Hematopoietic multipotent progenitor cell treated with erythropoietin and hydrocortisone succinate and interleukin-3 and kit ligand, for 15 days (in vitro differentiated cells): ENCODE results near the gene MTR.
A peak's percentile ranks its signal among the peaks of the same experiment; 100 is the strongest.
"Not testable (repeated sequence)": the region's sequence is repeated elsewhere in the genome, so short reads cannot be mapped to it uniquely, and the experiment has no call there.

Experiments
- DNase-seq: peaks from one replicate; pipeline ENCODE4 v3.0.0-alpha.2; 2015; ENCODE audit warnings: low spot score

The MTR gene

GRCh38 chr1:236907205-236907604 lies 112.1 kb downstream of the MTR start:
- DNase-seq: no peak

DNA sequence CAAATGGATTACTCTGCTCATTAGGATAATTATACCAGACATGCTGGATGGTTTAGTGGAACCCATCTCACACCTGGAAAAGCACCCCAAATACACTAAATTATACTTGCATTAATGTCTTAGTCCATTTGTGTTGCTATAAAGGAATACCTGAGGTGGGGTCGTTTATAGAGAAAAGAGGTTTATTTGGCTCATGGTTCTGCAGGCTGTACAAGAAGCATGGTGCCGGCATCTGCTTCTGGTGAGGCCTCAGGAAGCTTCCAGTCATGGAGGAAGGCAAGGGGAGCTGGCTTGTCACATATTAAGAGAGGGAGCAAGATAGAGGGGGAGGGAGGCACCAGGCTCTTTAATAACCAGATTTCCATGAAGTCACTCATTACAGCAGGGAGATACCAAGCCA lies 113.6 kb downstream of the MTR start:
- no peak for DNase-seq

- DNase-seq: not testable (repeated sequence)
These were observed 116.0 kb downstream of the MTR start for GRCh38 chr1:236911047-236911446.

GRCh38 chr1:236913371-236914037 lies 118.4 kb downstream of the MTR start:
- peak; percentile 74 for DNase-seq

- DNase-seq: peak; percentile 51
These were observed 119.3 kb downstream of the MTR start for GRCh38 chr1:236914375-236914774.

- no peak for DNase-seq
These were observed 121.2 kb downstream of the MTR start for GRCh38 chr1:236916131-236916800.

DNA sequence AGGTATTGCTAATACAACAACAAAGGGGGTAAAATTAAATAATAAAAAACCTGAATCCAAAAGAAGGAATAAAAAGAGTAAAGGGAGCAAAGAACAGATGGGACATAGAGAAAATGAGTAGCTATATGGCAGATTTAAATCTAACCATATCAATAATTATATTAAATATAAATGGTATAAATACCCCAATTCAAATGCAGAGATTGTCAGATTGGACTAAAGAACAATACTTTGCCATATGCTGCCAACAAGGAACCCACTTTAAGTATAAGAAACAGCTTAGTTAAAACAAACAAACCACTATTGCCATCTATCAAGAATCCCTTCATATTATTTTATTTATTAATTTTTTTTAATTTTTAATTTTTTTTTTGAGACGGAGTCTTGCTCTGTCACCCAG lies 122.4 kb downstream of the MTR start:
- no peak for DNase-seq

DNA sequence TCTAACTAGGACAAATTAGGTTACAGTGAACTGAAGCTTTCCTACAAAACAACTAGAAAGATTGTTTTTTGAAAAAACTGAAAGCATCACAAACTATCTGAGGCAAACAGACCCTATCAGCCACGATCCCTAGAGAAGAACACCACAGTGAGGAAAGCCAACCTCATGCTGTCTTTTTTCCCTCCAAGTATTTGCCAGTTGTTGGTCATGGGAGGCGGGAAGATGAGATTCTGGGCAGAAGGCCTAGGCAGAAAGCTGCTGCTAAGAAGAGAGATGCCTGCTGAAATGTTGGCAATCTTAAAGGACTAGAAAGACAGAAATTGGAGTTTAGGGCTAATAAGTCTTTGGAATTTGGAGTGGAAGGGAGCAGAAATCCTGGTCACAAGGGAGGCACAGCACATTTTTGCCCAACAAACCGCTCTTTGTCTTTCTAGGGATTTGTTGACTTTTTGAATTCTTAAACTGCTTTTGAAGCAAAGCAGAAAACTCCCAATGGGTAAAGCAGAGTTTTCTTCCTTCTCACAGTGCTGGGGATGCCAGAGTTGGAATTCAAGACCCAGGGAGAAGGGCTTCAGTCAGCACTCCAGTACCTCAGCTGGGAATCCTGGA lies 125.3 kb downstream of the MTR start:
- DNase-seq: no peak

- DNase-seq: no peak
These were observed 126.5 kb downstream of the MTR start for GRCh38 chr1:236921610-236922009.

DNA sequence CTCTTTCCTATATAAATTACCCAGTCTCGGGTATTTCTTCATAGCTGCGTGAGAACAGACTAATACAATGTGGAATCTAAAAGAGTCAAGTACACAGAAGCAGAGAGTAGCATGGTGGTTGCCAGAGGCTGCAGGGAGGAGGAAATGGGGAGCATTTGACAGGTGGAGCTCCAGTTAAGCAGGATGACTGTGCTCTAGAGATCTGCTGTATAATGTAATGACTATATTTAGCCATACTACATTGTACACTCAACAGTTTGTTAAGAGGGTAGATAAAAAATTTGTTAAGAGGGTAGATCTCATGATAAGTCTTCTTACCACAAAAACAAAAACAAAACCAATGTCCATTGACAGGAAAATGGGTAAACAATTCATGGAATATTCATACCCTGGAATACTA lies 127.1 kb downstream of the MTR start:
- no peak for DNase-seq

- DNase-seq: no peak
These were observed 130.3 kb downstream of the MTR start for GRCh38 chr1:236925386-236925785.

GRCh38 chr1:236930503-236930902 lies 135.4 kb downstream of the MTR start:
- no peak for DNase-seq

- no peak for DNase-seq
These were observed 143.7 kb downstream of the MTR start for GRCh38 chr1:236938760-236939159.

DNA sequence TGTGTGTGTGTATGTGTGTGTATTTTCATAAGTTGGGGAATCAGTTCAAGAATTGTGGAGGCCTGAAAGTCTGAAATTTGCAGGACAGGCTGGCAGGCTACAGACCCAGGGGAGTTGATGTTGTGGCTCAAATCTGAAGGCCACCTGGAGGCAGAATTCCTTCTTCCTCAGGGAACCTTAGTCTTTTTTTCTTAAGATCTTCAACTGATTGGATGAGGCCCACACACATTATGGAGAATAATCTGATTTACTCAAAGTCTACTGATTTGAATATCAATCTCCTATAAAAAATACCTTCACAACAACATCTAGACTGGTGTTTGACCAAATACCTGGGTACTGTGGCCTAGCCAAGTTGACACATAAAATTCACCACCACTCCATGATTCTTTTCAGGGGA lies 147.3 kb downstream of the MTR start:
- DNase-seq: no peak

DNA sequence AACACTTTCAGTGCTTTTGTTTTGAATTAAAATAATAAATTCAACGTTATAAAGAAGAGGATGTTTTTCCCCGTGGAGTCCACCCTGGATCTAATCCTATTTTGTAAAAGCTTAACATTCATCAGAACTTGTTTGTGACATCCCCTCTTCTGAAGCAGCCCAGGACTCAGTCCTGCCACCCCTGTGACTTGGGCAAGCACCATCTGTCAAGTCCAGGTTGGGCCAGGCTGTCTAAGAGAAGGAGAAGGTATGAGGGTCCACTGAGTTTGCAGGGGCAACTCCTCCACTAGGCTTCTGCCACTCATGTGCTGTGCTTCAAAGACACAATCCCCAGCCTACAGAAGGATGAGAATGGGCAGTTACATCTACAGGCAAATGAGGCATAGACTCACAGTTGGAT lies 149.5 kb downstream of the MTR start:
- no peak for DNase-seq

DNA sequence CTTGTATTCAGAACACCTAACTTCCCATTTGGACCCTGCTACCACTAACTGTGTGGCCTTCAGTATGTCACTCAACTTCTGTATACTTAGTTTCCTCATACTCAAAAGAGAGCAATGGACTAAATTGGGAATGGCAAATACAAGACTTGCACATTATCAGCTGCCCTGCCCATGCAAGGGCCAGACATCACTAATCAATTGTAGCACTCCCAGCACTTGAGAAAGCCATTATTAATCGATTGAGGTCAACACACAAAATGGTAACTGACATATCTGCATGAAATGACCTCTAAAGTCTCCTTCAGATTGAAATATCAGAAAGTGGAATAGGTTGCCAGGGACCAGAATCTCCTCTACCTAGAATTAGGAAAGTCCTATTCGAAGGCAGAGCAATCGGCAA lies 149.9 kb downstream of the MTR start:
- DNase-seq: no peak

- DNase-seq: no peak
These were observed 152.7 kb downstream of the MTR start for GRCh38 chr1:236947794-236948193.

GRCh38 chr1:236948381-236948780 lies 153.3 kb downstream of the MTR start:
- DNase-seq: no peak

DNA sequence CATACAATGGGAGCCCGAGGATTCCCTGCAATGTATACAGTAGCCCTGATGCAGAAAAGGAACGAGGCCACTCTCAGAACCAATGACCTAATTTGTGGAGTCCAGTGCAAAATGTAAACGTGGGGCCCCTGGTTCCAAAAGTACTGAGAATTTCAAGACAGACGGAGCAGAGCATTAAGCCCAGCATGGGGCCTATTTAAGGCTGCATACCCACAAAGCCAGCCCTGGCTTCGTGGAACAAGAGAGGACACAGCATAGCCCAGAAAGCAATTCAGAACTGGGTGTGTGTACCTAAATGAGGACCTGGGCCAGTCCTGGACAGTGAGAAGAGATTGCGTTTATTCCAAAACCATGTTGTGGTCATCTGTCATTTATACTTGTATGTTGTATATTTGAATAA lies 153.9 kb downstream of the MTR start:
- no peak for DNase-seq

DNA sequence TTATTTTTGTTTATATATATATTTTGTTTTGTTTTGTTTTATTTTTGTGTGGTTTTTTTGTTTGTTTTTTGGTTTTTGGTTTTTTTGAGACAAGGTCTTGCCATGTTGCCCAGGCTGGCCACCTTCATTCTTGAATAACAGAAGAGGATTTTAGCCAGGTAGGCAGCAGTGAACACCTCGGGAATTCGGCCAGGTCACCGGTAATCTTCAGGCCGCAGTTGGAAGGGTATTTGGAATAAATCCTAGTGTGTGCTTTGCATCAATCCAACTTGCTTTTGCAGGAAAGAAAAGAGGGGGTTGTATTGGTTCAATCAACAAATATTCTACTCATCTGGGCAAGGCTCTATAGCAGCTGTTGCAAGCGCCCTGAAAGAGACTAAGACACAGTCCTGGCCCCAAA lies 155.3 kb downstream of the MTR start:
- DNase-seq: no peak

- DNase-seq: no peak
These were observed 156.6 kb downstream of the MTR start for GRCh38 chr1:236951672-236952071.

- DNase-seq: no peak
These were observed 157.3 kb downstream of the MTR start for GRCh38 chr1:236952246-236953003.

- no peak for DNase-seq
These were observed 158.1 kb downstream of the MTR start for GRCh38 chr1:236953151-236953700.
